Activated CD4-positive, alpha-beta T cell treated with anti-CD3 and anti-CD28 coated beads, Interleukin-2, amount 10 ng/mL, durations not matched to agents 7 days and 5 days (primary cell): Measurements from ENCODE around the gene KLHDC7B. TPM values are rescaled to one million over a fixed set of nuclear protein-coding genes. Genes with fewer than 3 reads are reported as not detected.
A peak's percentile ranks its signal among the peaks of the same experiment; 100 is the strongest.

Experiments
- CTCF ChIA-PET: fragments of 350-600 bp; sonication (Branson Sonifier 250); formaldehyde crosslinking; loops from one replicate; lab custom pipeline; 2021; ENCODE audit warnings: antibody characterized with exemption; lab: Charles Lee
- POLR2A ChIA-PET: fragments of 350-600 bp; sonication (Branson Sonifier 250); formaldehyde crosslinking; loops from one replicate; lab custom pipeline; 2021; ENCODE audit warnings: antibody characterized with exemption; lab: Charles Lee
- DNase-seq: peaks from one replicate; pipeline ENCODE4 v3.0.0-alpha.2; 2020
- H3K27ac Mint-ChIP-seq: one replicate; pipeline ENCODE4 v1.8.0; 2021; ENCODE audit warnings: mild to moderate bottlenecking, moderate library complexity, mixed read lengths
- H3K27me3 Mint-ChIP-seq: one replicate; pipeline ENCODE4 v1.8.0; 2021; ENCODE audit warnings: mixed read lengths
- H3K36me3 Mint-ChIP-seq: one replicate; pipeline ENCODE4 v1.8.0; 2021; ENCODE audit warnings: low read depth, mixed read lengths
- H3K4me1 Mint-ChIP-seq: one replicate; pipeline ENCODE4 v1.8.0; 2021; ENCODE audit warnings: mixed read lengths
- H3K4me3 Mint-ChIP-seq: one replicate; pipeline ENCODE4 v1.8.0; 2021; ENCODE audit warnings: mild to moderate bottlenecking, moderate library complexity, mixed read lengths
- H3K9me3 Mint-ChIP-seq: one replicate; pipeline ENCODE4 v1.8.0; 2021; ENCODE audit warnings: mixed read lengths
- total RNA-seq, 2 experiments: library from RNA; stranded (reverse); gene quantifications; one replicate each; pipeline ENCODE4 v1.2.3, GENCODE V29; 2021

The KLHDC7B gene
- 10 to 100 TPM; 15.6 to 16.0 TPM for total RNA-seq

GRCh38 chr22:50545522-50546325 lies at the start of gene KLHDC7B:
Gene KLHDC7B (plus strand): TSS chr22:50545899. CDS start chr22:50546244, 345 bp downstream.
- ChIA-PET POLR2A (interaction anchor here (1.2 to 1.6 kb wide), 2 partner anchors 20 to 75 kb away, joined by 3 to 4 read pairs; partner anchors contain the start of gene SCO2), CTCF (interaction anchor here (0.9 to 5.0 kb wide), 12 partner anchors 8 to 75 kb away, joined by 3 to 64 read pairs (median 6); partner anchors contain the start of genes SCO2, SYCE3 and TYMP)
- H3K27ac Mint-ChIP-seq: peak within 1 kb of the TSS; percentile 92
- H3K36me3 Mint-ChIP-seq: peaks cover 10% of the 10 kb centered on the region
- peak; percentile 54 for DNase-seq
- peaks cover 56% of the 10 kb centered on the region for H3K4me1 Mint-ChIP-seq
- peaks cover 3% of the 10 kb centered on the region for H3K9me3 Mint-ChIP-seq
- peak within 1 kb of the TSS; percentile 63 for H3K4me3 Mint-ChIP-seq
- no peaks in the 10 kb centered on the region for H3K27me3 Mint-ChIP-seq

- CTCF ChIA-PET: interaction anchor here (0.6 to 3.6 kb wide), 13 partner anchors 7 to 354 kb away, joined by 3 to 13 read pairs (median 4); partner anchors contain the start of genes LMF2, NCAPH2, SCO2 and SYCE3
Observed at GRCh38 chr22:50497093-50497492, 48.6 kb upstream of the KLHDC7B start.

GRCh38 chr22:50498322-50498890 lies 47.3 kb upstream of the KLHDC7B start:
- no peaks in the 10 kb centered on the region for H3K9me3 Mint-ChIP-seq
- ChIA-PET CTCF (interaction anchor here (0.6 to 3.6 kb wide), 21 partner anchors 8 to 254 kb away, joined by 3 to 13 read pairs (median 5); partner anchors contain the start of genes HDAC10, LMF2, MIOX and NCAPH2), POLR2A (no interaction called here)

More at GRCh38 chr22:50497093-50497492, 48.6 kb upstream of the KLHDC7B start:
- Mint-ChIP-seq H3K36me3 (no peaks in the 10 kb centered on the region), H3K4me3 (no peak overlapping the region), H3K9me3 (no peaks in the 10 kb centered on the region), H3K27me3 (peaks cover 14% of the 10 kb centered on the region), H3K4me1 (peaks cover 11% of the 10 kb centered on the region), H3K27ac (no peak overlapping the region)
- POLR2A ChIA-PET: no interaction called here
- no peak for DNase-seq

GRCh38 chr22:50500452-50500851 lies 45.2 kb upstream of the KLHDC7B start:
- Mint-ChIP-seq H3K4me1 (peaks cover 11% of the 10 kb centered on the region), H3K9me3 (no peaks in the 10 kb centered on the region), H3K36me3 (no peaks in the 10 kb centered on the region), H3K27me3 (peaks cover 9% of the 10 kb centered on the region), H3K4me3 (no peak overlapping the region), H3K27ac (no peak overlapping the region)
- no peak for DNase-seq
- ChIA-PET POLR2A (no interaction called here), CTCF (interaction anchor here (3.6 kb wide), 1 partner anchor 27 kb away, joined by 13 read pairs; no protein-coding TSS in a partner anchor)

More at GRCh38 chr22:50498322-50498890, 47.3 kb upstream of the KLHDC7B start:
- Mint-ChIP-seq H3K27ac (peak overlapping the region; percentile 17), H3K4me3 (no peak overlapping the region), H3K36me3 (no peaks in the 10 kb centered on the region), H3K4me1 (peaks cover 11% of the 10 kb centered on the region), H3K27me3 (peaks cover 12% of the 10 kb centered on the region)
- peak; percentile 78 for DNase-seq

- peaks cover under 1% of the 10 kb centered on the region for H3K36me3 Mint-ChIP-seq
- no peak overlapping the region for H3K4me3 Mint-ChIP-seq
- ChIA-PET CTCF (interaction anchor here (0.6 to 3.3 kb wide), 5 partner anchors 24 to 226 kb away, joined by 3 to 12 read pairs (median 3); partner anchors contain the start of gene SCO2), POLR2A (no interaction called here)
- peaks cover 11% of the 10 kb centered on the region for H3K4me1 Mint-ChIP-seq
- no peak for DNase-seq
- H3K9me3 Mint-ChIP-seq: no peaks in the 10 kb centered on the region
- H3K27me3 Mint-ChIP-seq: peaks cover 5% of the 10 kb centered on the region
- peak overlapping the region; percentile 54 for H3K27ac Mint-ChIP-seq
Observed at GRCh38 chr22:50502096-50502495, 43.6 kb upstream of the KLHDC7B start.

- no peak for DNase-seq
- Mint-ChIP-seq H3K4me3 (no peak overlapping the region), H3K9me3 (no peaks in the 10 kb centered on the region), H3K27me3 (peaks cover under 1% of the 10 kb centered on the region), H3K27ac (no peak overlapping the region), H3K4me1 (peaks cover 9% of the 10 kb centered on the region), H3K36me3 (peaks cover 4% of the 10 kb centered on the region)
- POLR2A ChIA-PET: no interaction called here
- CTCF ChIA-PET: interaction anchor here (1.4 to 3.3 kb wide), 3 partner anchors 17 to 227 kb away, joined by 3 to 12 read pairs (median 6); partner anchors contain the start of gene SCO2
Observed at GRCh38 chr22:50502628-50503474, 42.8 kb upstream of the KLHDC7B start.

GRCh38 chr22:50503475-50504145 lies 42.1 kb upstream of the KLHDC7B start:
- peaks cover 4% of the 10 kb centered on the region for H3K36me3 Mint-ChIP-seq
- H3K27ac Mint-ChIP-seq: no peak overlapping the region
- ChIA-PET POLR2A (no interaction called here), CTCF (interaction anchor here (1.4 to 3.3 kb wide), 2 partner anchors 18 to 22 kb away, joined by 3 to 12 read pairs; partner anchors contain the start of gene SCO2)
- H3K4me3 Mint-ChIP-seq: no peak overlapping the region
- H3K27me3 Mint-ChIP-seq: no peaks in the 10 kb centered on the region
- peaks cover 4% of the 10 kb centered on the region for H3K4me1 Mint-ChIP-seq
- no peaks in the 10 kb centered on the region for H3K9me3 Mint-ChIP-seq
- no peak for DNase-seq

- Mint-ChIP-seq H3K9me3 (no peaks in the 10 kb centered on the region), H3K27ac (no peak overlapping the region), H3K36me3 (peaks cover 6% of the 10 kb centered on the region), H3K27me3 (no peaks in the 10 kb centered on the region), H3K4me1 (peaks cover 11% of the 10 kb centered on the region), H3K4me3 (peak overlapping the region; percentile 32)
- no peak for DNase-seq
- ChIA-PET CTCF (interaction anchor here (1.0 to 3.3 kb wide), 4 partner anchors 19 to 32 kb away, joined by 3 to 12 read pairs (median 4); partner anchors contain the start of gene SCO2), POLR2A (no interaction called here)
Observed at GRCh38 chr22:50504369-50505211, 41.1 kb upstream of the KLHDC7B start.

- DNase-seq: no peak
- POLR2A ChIA-PET: no interaction called here
- H3K27ac Mint-ChIP-seq: no peak overlapping the region
- peaks cover 15% of the 10 kb centered on the region for H3K4me1 Mint-ChIP-seq
- H3K36me3 Mint-ChIP-seq: peaks cover 7% of the 10 kb centered on the region
- no peaks in the 10 kb centered on the region for H3K27me3 Mint-ChIP-seq
- H3K9me3 Mint-ChIP-seq: no peaks in the 10 kb centered on the region
- H3K4me3 Mint-ChIP-seq: peak overlapping the region; percentile 32
- CTCF ChIA-PET: interaction anchor here (1.0 to 1.1 kb wide), 2 partner anchors 20 to 32 kb away, joined by 4 read pairs; partner anchors contain the start of gene SCO2
Observed at GRCh38 chr22:50505276-50505775, 40.4 kb upstream of the KLHDC7B start.

GRCh38 chr22:50505776-50506610 lies 39.7 kb upstream of the KLHDC7B start:
- H3K9me3 Mint-ChIP-seq: no peaks in the 10 kb centered on the region
- ChIA-PET POLR2A (interaction anchor here (0.6 kb wide), 1 partner anchor 15 kb away, joined by 3 read pairs; no protein-coding TSS in a partner anchor), CTCF (interaction anchor here (0.5 to 1.4 kb wide), 3 partner anchors 8 to 211 kb away, joined by 3 to 4 read pairs (median 3); partner anchors contain the start of gene SCO2)
- peaks cover 17% of the 10 kb centered on the region for H3K4me1 Mint-ChIP-seq
- H3K4me3 Mint-ChIP-seq: peak overlapping the region; percentile 96
- no peak for DNase-seq
- peak overlapping the region; percentile 93 for H3K27ac Mint-ChIP-seq
- no peaks in the 10 kb centered on the region for H3K27me3 Mint-ChIP-seq
- peaks cover 7% of the 10 kb centered on the region for H3K36me3 Mint-ChIP-seq
